DND-41 (cell line): Measurements from ENCODE around the gene JCAD.

Source experiments
- ATAC-seq: fragments of 200-7000 bp; cut with Tn5 transposase; 3 replicates; pipeline ENCODE4 v1.9.1; 2021; ENCODE audit warnings: low read depth; ENCODE audit not compliant: insufficient read depth
- DNase-seq: peaks from one replicate; pipeline ENCODE4 v3.0.0-alpha.2; 2020
- H2AFZ ChIP-seq: 2 replicates; pipeline ENCODE4 v1.6.0; 2012; ENCODE audit warnings: low read depth, low read length
- H3K27ac ChIP-seq: 2 replicates; pipeline ENCODE4 v1.5.1; 2012; ENCODE audit warnings: low read length, inconsistent platforms
- H3K27me3 ChIP-seq: fragments of 200-600 bp; sonication (generic); 2 replicates; pipeline ENCODE4 v1.6.0; 2012; ENCODE audit warnings: low read length, mild to moderate bottlenecking, inconsistent platforms; ENCODE audit not compliant: insufficient read depth, poor library complexity
- H3K36me3 ChIP-seq: 2 replicates; pipeline ENCODE4 v1.5.1; 2012; ENCODE audit warnings: low read length, inconsistent platforms; ENCODE audit not compliant: insufficient read depth
- H3K4me1 ChIP-seq: 2 replicates; pipeline ENCODE4 v1.5.1; 2012; ENCODE audit warnings: mild to moderate bottlenecking, low read length; ENCODE audit not compliant: insufficient read depth
- H3K4me2 ChIP-seq: 2 replicates; pipeline ENCODE4 v1.6.0; 2012; ENCODE audit warnings: mild to moderate bottlenecking, moderate library complexity, low read length, inconsistent platforms; ENCODE audit not compliant: insufficient read depth
- H3K4me3 ChIP-seq, 2 experiments: fragments of 200-600 bp in 1 of 2; shearing (Covaris generic) in 1 of 2; 2 replicates each; pipeline ENCODE4 v1.5.1; 2012 to 2016; ENCODE audit warnings: inconsistent platforms in 2 of 2, low read length in 2 of 2, mild to moderate bottlenecking in 2 of 2, low read depth in 1 of 2, moderate library complexity in 1 of 2
- H3K79me2 ChIP-seq: 2 replicates; pipeline ENCODE4 v1.6.0; 2012; ENCODE audit warnings: low read length, inconsistent platforms; ENCODE audit not compliant: insufficient read depth
- H3K9ac ChIP-seq: 2 replicates; pipeline ENCODE4 v1.6.0; 2012; ENCODE audit warnings: low read depth, mild to moderate bottlenecking, inconsistent platforms, low read length, moderate library complexity
- H3K9me3 ChIP-seq: 2 replicates; pipeline ENCODE4 v1.5.1; 2012; ENCODE audit warnings: low read length, moderate library complexity, mild to moderate bottlenecking, inconsistent platforms; ENCODE audit not compliant: insufficient read depth, severe bottlenecking
- H4K20me1 ChIP-seq: 2 replicates; pipeline ENCODE4 v1.6.0; 2012; ENCODE audit warnings: low read length; ENCODE audit not compliant: insufficient read depth
- EZH2 ChIP-seq: IDR thresholded peaks from 3 replicates; pipeline ENCODE4 v1.6.1; 2012; ENCODE audit warnings: borderline replicate concordance, low read depth, mild to moderate bottlenecking, moderate library complexity, low read length, inconsistent platforms; ENCODE audit not compliant: severe bottlenecking
- TF ChIP-seq, protein P1 (sequence below): IDR thresholded peaks from 2 replicates; pipeline ENCODE4 v1.5.1; 2012; ENCODE audit warnings: borderline replicate concordance, low read length, moderate library complexity, mild to moderate bottlenecking; ENCODE audit not compliant: poor library complexity, severe bottlenecking; ENCODE audit errors: extremely low read depth

Gene JCAD

DNA sequence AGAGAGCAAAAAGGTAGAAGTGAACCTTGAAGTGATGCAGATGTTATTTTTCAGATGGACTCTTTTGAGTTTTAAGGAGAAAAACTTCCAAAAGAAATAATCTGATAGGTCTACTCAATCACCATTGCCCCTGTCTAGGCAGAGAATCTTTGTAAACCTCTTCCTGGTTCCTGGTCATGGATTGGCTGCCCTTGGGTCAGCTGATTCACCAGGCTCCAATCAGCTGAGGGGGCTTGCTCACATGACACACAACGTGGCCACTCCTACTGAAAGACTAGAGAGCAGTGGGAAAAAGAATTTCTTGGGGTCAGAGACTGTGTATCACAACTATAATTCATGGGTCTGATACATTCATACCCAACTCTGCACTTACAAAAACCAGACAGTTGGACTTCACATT, 20.0 kb upstream of the JCAD start:
- Histone ChIP-seq H3K4me1 (no peaks in the 10 kb centered on the region), H3K36me3 (no peaks in the 10 kb centered on the region), H4K20me1 (no peaks in the 10 kb centered on the region), H3K27me3 (no peaks in the 10 kb centered on the region), H2AFZ (no peak overlapping the region), H3K4me2 (no peak overlapping the region), H3K9ac (no peak overlapping the region), H3K9me3 (no peaks in the 10 kb centered on the region), H3K27ac (no peak overlapping the region), H3K4me3 (no peak overlapping the region), H3K79me2 (no peaks in the 10 kb centered on the region)
- TF ChIP-seq, protein P1, sequence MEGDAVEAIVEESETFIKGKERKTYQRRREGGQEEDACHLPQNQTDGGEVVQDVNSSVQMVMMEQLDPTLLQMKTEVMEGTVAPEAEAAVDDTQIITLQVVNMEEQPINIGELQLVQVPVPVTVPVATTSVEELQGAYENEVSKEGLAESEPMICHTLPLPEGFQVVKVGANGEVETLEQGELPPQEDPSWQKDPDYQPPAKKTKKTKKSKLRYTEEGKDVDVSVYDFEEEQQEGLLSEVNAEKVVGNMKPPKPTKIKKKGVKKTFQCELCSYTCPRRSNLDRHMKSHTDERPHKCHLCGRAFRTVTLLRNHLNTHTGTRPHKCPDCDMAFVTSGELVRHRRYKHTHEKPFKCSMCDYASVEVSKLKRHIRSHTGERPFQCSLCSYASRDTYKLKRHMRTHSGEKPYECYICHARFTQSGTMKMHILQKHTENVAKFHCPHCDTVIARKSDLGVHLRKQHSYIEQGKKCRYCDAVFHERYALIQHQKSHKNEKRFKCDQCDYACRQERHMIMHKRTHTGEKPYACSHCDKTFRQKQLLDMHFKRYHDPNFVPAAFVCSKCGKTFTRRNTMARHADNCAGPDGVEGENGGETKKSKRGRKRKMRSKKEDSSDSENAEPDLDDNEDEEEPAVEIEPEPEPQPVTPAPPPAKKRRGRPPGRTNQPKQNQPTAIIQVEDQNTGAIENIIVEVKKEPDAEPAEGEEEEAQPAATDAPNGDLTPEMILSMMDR, result no peak
- no peak for TF ChIP-seq EZH2
- ATAC-seq (no peak), DNase-seq (no peak)

DNA sequence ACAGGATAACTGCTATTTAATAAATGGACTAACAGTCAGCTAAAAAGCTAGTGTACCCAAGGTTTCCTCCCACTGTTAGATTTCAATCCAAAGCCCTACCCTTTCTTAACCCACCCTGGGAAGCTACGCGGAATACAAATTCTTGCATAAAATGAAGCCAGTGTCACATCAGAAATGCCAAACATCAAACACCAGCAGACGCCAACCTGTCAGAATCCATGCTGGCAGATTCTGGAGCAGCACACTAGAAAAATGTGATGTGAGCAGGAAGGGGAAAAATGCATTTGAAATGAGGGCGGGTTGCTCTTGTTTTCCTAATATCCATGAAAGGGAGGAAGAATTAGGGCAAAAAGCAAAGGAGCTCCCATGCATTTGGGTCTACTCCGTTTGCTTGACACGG, 16.1 kb upstream of the JCAD start:
- ATAC-seq, result no peak
- no peaks in the 10 kb centered on the region for H3K36me3 ChIP-seq

DNA sequence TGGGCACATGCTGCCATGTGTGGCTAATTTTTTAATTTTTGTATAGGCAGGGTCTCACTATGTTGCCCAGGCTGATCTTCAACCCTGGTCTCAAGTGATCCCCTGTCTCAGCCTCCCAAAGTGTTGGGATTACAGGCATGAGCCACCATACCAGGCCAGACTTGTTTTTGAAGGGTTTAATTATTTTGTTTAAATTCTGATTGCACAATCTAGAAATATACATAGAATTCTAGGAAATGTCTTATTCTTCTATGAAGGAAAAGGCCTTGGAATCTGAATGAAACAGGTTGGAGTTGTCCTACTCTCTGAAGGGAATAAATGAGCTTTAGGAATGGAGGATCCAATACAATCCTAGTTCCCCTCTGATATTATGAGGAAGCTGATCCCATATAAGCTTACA, 15.5 kb upstream of the JCAD start:
- no peak overlapping the region for H3K27ac ChIP-seq
- H3K4me3 ChIP-seq, result no peak overlapping the region
- H3K79me2 ChIP-seq, result no peaks in the 10 kb centered on the region
- DNase-seq (no peak), ATAC-seq (no peak)
- H3K9ac ChIP-seq, result no peak overlapping the region
- H4K20me1 ChIP-seq, result no peaks in the 10 kb centered on the region
- H3K4me1 ChIP-seq, result no peaks in the 10 kb centered on the region
- no peaks in the 10 kb centered on the region for H3K36me3 ChIP-seq
- H3K27me3 ChIP-seq, result no peaks in the 10 kb centered on the region
- H2AFZ ChIP-seq, result no peak overlapping the region
- no peak for TF ChIP-seq EZH2
- TF ChIP-seq, protein P1, result no peak
- H3K4me2 ChIP-seq, result no peak overlapping the region
- no peaks in the 10 kb centered on the region for H3K9me3 ChIP-seq

More for the DNA sequence above, 16.1 kb upstream of the JCAD start:
- no peaks in the 10 kb centered on the region for H3K4me1 ChIP-seq
- no peak for TF ChIP-seq EZH2
- TF ChIP-seq, protein P1, result no peak
- no peak overlapping the region for H3K4me2 ChIP-seq
- no peak for DNase-seq
- no peak overlapping the region for H3K4me3 ChIP-seq
- no peak overlapping the region for H3K9ac ChIP-seq
- H3K27me3 ChIP-seq, result no peaks in the 10 kb centered on the region
- no peaks in the 10 kb centered on the region for H3K79me2 ChIP-seq
- H4K20me1 ChIP-seq, result no peaks in the 10 kb centered on the region
- no peaks in the 10 kb centered on the region for H3K9me3 ChIP-seq
- H3K27ac ChIP-seq, result no peak overlapping the region
- no peak overlapping the region for H2AFZ ChIP-seq

DNA sequence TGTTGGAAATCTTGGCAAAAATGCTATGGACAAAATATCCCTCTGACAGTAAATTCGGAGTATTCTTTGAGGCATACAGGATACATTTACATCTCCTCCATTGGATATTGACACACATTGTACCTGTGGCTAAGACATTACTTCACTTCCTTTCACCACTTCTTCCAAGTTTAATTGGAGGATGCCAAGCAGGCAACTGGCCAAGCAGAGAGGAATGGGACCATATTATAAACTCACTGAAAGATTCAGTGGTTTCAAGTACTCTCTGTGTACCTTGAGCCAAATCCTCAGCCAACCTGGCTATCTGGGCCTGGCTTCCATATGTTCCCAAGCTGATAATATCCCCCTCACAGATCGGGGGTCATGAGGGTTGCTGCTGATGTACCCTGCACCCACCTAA, 14.7 kb upstream of the JCAD start:
- no peak overlapping the region for H3K4me2 ChIP-seq
- no peak overlapping the region for H3K4me3 ChIP-seq
- no peak for DNase-seq
- H3K4me1 ChIP-seq, result no peaks in the 10 kb centered on the region
- no peak for ATAC-seq
- H3K36me3 ChIP-seq, result no peaks in the 10 kb centered on the region
- H3K27ac ChIP-seq, result no peak overlapping the region
- no peak for TF ChIP-seq EZH2
- TF ChIP-seq, protein P1, result no peak
- no peaks in the 10 kb centered on the region for H3K79me2 ChIP-seq
- H3K27me3 ChIP-seq, result no peaks in the 10 kb centered on the region
- no peaks in the 10 kb centered on the region for H4K20me1 ChIP-seq
- H3K9ac ChIP-seq, result no peak overlapping the region
- no peaks in the 10 kb centered on the region for H3K9me3 ChIP-seq
- no peak overlapping the region for H2AFZ ChIP-seq
